C4-2B (cell line): Measurements from ENCODE around the gene SMIM10.
"Not testable (repeated sequence)": the region's sequence is repeated elsewhere in the genome, so short reads cannot be mapped to it uniquely, and the experiment has no call there.

Experiments
- H3K27ac ChIP-seq: fragments of 450-650 bp; 2 replicates; pipeline ENCODE4 v1.5.1; 2017
- ZFX ChIP-seq: fragments of 450-650 bp; IDR thresholded peaks from 2 replicates; pipeline ENCODE4 v1.6.1; 2017
- TF ChIP-seq, protein P1 (sequence below): fragments of 450-650 bp; conservative IDR thresholded peaks from 2 replicates; pipeline ENCODE4 v1.5.1; 2017; ENCODE audit warnings: mild to moderate bottlenecking

SMIM10 gene

DNA sequence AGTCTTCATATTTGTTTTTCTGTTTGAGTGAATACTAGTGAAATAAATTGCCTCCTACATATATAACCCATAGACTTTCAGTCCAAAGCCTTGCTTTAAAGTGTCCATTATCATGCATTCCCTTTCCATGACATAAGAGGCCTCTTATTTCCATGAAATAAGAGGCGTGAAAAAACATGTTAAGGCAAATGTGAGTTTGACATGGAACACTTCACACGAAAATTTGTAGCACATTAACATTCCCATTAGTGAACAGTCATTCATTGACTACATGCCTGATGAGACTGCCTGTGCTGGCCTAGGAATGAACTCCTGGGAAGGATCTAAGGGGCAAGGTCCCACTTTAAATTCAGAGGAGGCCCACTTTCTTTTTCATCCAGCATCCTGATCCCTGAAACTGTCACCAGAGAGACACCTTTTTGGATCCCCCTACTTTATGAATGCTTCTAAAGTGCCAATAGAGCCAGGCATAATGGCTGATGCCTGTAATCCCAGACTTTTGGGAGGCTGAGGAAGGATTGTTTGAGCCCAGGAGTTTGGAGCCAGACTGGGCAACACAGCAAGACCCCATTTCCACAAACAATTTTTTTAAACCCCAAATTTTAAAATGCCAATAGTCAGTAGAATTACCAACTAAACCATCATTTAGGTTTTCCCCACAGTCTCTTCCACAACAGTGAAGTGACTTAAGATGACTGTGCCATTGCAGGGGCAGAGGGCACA is 24.9 kb downstream of the SMIM10 start:
- H3K27ac ChIP-seq = no peak overlapping the region
- TF ChIP-seq, protein P1, sequence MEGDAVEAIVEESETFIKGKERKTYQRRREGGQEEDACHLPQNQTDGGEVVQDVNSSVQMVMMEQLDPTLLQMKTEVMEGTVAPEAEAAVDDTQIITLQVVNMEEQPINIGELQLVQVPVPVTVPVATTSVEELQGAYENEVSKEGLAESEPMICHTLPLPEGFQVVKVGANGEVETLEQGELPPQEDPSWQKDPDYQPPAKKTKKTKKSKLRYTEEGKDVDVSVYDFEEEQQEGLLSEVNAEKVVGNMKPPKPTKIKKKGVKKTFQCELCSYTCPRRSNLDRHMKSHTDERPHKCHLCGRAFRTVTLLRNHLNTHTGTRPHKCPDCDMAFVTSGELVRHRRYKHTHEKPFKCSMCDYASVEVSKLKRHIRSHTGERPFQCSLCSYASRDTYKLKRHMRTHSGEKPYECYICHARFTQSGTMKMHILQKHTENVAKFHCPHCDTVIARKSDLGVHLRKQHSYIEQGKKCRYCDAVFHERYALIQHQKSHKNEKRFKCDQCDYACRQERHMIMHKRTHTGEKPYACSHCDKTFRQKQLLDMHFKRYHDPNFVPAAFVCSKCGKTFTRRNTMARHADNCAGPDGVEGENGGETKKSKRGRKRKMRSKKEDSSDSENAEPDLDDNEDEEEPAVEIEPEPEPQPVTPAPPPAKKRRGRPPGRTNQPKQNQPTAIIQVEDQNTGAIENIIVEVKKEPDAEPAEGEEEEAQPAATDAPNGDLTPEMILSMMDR = no peak
- TF ChIP-seq ZFX = no peak

DNA sequence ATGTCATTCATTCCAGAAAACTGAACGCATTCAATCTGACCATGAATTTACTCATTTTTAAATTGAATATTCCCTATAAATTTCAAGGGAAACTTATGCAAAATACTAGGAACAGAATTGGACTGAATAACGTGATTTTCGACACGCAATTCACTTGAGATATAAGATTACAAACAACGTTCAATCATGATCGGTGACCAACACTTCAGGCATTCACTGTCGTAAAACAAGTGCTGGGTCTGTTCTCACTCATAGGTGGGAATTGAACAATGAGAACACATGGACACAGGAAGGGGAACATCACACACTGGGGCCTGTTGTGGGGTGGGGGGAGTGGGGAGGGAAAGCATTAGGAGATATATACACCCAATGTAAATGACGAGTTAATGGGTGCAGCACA is 29.1 kb downstream of the SMIM10 start:
- H3K27ac ChIP-seq = not testable (repeated sequence)

DNA sequence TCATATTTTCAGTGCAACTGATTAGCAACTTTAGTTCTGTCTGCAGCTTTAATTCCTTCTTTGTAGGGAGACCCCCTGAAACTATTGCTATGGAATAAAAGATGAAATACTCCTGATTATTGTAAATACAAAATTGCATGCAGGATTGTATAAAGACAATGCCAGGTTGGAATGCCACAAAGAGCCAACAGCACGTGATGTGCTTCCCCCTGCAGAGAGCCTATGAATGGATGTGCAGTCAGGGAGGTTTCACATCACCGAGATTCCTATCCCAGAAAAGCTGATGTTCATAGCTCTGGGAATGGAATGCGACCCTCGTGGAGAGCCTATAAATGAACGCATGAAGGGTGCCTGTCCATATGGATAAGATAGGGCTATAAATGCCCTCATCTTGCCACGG is 33.0 kb downstream of the SMIM10 start:
- H3K27ac ChIP-seq = not testable (repeated sequence)

DNA sequence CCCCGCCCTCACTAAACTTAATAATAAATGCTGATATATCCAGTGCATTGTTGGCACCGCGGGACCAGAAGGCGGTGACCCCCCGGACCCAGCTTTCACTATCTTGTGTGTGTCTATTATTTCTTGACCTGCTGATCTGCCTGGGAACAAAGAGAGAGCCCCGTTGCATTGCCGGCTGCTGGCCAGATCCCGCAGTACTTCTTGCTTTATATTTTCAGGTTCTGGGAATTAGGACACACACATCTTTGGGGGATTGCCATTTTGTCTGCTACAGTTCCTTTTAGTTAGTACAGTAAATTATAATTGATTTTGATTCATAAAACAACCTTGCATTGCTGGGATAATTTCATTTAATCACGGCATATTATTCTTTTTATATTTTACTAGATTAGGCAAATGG is 33.7 kb downstream of the SMIM10 start:
- TF ChIP-seq, protein P1 = no peak; the same call in 1 of the 2 replicates
- peak overlapping the region; percentile 53 for H3K27ac ChIP-seq

DNA sequence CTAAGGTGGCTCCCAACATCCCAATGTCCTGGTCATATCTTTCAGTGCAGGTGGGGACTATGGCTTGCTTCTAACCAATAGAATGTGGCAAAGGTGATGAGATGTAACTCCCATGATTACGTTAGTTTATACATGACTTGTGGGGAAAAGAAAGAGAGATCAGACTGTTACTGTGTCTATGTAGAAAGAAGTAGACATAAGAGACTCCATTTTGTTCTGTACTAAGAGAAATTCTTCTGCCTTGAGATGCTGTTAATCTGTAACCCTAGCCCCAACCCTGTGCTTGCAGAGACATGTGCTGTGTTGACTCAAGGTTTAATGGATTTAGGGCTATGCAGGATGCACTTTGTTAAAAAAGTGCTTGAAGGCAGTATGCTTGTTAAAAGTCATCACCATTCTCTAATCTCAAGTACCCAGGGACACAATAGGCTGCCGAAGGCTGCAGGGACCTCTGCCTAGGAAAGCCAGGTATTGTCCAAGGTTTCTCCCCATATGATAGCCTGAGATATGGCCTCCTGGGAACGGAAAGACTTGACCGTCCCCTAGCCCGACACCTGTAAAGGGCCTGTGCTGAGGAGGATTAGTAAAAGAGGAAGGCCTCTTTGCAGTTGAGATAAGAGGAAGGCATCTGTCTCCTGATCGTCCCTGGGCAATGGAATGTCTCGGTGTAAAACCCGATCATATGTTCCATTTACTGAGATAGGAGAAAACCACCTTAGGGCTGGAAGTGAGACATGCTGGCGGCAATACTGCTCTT is 39.6 kb downstream of the SMIM10 start:
- H3K27ac ChIP-seq = not testable (repeated sequence)

DNA sequence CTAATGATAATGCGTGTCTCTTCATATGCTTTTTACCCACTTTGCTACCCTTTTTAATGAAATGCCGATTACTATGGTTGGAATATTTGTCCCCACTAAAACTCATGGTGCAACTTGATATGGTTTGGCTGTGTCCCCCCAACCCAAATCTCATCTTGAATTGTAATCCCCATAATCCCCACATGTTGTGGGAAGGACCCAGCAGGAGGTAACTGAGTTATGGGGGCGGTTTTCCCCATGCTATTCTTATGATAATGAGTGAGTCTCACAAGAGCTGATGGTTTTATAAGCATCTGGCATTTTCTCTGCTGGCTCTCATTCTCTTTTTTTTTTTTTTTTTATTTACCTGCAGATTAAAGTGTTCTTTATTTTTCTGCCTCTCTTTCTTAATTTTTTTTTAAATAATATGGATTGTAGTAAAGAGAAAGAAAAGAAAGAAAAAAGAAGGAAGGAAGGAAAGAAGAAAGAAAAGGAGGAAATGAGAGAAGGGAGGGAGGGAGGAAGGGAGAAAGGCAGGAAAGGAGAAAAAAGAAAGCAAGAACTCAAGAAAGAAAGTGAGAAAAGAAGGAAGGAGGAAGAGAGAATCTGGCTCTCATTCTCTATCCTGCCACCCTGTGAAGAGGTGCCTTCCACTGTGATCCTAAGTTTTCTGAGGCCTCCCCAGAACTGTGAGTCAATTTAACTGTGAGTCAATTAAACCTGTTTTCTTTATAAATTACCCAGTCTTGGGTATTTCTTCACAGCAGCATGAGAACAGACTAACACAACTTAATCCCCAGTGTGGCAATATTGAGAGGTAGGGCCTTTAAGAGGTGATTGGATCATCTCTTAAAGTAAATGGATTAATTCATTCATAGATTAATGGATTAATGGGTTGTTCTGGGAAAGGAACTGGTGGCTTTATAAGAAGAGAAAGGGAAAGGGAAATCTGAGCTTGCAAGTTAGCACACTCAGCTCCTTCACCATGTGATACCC is 50.6 kb downstream of the SMIM10 start:
- not testable (repeated sequence) for H3K27ac ChIP-seq
